GM13976 (cell line): ENCODE measurements around the gene MED15.
"Not testable (repeated sequence)": the region's sequence is repeated elsewhere in the genome, so short reads cannot be mapped to it uniquely, and the experiment has no call there.

Source experiments
- DNase-seq: peaks from one replicate; pipeline ENCODE4 v3.0.0; 2012; ENCODE audit warnings: low spot score
- in situ Hi-C: fragments of 300-500 bp; cut with MboI; formaldehyde crosslinking; loops from one replicate; pipeline ENCODE4 v1.12.0; 2022; ENCODE audit warnings: low sequenced_read_pairs, mixed read lengths, inconsistent platforms; ENCODE audit not compliant: unreplicated experiment
- TF ChIP-seq, protein P1 (sequence below): IDR thresholded peaks from 2 replicates; pipeline ENCODE4 v1.5.1; 2012; ENCODE audit warnings: borderline replicate concordance, mild to moderate bottlenecking; ENCODE audit not compliant: insufficient read depth; ENCODE audit errors: extremely low read depth, missing control alignments, control extremely low read depth

The MED15 gene

GRCh38 chr22:20619045-20619892 is 111.9 kb downstream of the MED15 start:
- in situ Hi-C loops: loop anchor here (25.0 kb wide), 1 partner anchor 168 kb away; no protein-coding TSS in a partner anchor
- TF ChIP-seq, protein P1, sequence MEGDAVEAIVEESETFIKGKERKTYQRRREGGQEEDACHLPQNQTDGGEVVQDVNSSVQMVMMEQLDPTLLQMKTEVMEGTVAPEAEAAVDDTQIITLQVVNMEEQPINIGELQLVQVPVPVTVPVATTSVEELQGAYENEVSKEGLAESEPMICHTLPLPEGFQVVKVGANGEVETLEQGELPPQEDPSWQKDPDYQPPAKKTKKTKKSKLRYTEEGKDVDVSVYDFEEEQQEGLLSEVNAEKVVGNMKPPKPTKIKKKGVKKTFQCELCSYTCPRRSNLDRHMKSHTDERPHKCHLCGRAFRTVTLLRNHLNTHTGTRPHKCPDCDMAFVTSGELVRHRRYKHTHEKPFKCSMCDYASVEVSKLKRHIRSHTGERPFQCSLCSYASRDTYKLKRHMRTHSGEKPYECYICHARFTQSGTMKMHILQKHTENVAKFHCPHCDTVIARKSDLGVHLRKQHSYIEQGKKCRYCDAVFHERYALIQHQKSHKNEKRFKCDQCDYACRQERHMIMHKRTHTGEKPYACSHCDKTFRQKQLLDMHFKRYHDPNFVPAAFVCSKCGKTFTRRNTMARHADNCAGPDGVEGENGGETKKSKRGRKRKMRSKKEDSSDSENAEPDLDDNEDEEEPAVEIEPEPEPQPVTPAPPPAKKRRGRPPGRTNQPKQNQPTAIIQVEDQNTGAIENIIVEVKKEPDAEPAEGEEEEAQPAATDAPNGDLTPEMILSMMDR: no peak
- no peak for DNase-seq

GRCh38 chr22:20619893-20620194 is 112.4 kb downstream of the MED15 start:
- in situ Hi-C loops: loop anchor here (25.0 kb wide), 1 partner anchor 167 kb away; no protein-coding TSS in a partner anchor
- DNase-seq: not testable (repeated sequence)

GRCh38 chr22:20621162-20621561 is 113.8 kb downstream of the MED15 start:
- TF ChIP-seq, protein P1: no peak
- DNase-seq: no peak
- in situ Hi-C loops: loop anchor here (25.0 kb wide), 1 partner anchor 166 kb away; no protein-coding TSS in a partner anchor

GRCh38 chr22:20622650-20623339 is 115.4 kb downstream of the MED15 start:
- DNase-seq: no peak
- in situ Hi-C loops: loop anchor here (25.0 kb wide), 1 partner anchor 165 kb away; no protein-coding TSS in a partner anchor
- TF ChIP-seq, protein P1: no peak

DNA sequence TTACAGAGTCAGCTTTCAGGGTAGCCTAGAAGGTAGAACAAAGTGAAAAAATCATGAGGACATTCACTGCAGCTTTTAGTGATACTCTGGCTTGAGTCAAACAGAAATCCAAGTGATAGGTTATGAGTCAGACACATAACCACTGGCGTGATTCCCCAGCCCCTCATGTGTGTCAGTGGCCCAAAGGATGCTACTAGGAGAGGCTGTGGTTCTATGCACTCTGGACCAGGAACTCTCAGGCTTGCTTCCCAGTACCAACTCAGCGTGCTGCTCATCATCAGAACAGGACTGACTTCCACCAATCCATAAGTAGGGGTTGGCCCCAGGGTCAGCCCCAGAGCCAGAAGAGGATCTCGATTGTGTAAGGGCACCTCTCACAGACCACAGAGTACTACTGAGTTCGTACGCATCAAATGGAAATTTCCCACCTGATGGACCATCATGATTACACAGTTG is 116.8 kb downstream of the MED15 start:
- in situ Hi-C loops: loop anchor here (25.0 kb wide), 1 partner anchor 163 kb away; no protein-coding TSS in a partner anchor
- DNase-seq: peak; percentile 68
- TF ChIP-seq, protein P1: no peak

DNA sequence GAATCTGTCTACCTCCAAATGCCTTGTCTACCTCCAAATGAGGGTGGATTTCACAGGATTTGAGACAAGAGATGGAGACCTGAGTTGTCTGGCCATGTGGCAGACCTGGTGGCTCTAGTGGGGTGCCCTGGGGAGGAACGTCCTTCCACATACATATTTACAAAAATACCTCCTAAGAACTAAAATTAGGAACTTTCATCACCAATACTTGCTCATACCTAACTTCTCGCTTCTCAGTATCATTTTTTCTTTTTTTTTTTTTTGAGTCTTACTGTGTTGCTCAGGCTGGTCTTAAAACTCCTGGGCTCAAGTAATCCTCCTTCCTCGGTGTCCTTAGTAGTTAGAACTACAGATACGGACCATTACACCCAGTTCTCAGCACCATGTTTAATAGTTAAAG is 117.9 kb downstream of the MED15 start:
- TF ChIP-seq, protein P1: no peak
- in situ Hi-C loops: no loop called here
- DNase-seq: no peak

GRCh38 chr22:20626811-20627210 is 119.4 kb downstream of the MED15 start:
- TF ChIP-seq, protein P1: no peak
- in situ Hi-C loops: no loop called here
- DNase-seq: no peak
